Skin epidermis (tissue), 12 donors: ENCODE measurements around the gene FBXW11.

ENCODE experiments used
- H3K27ac ChIP-seq, 21 experiments: fragments of 200-600 bp; sonication (generic) in 11 of 21; one replicate each; pipeline ENCODE4 v1.5.0; 2020; ENCODE audit warnings: mild to moderate bottlenecking in 3 of 21, inconsistent platforms in 2 of 21, moderate library complexity in 2 of 21
- H3K4me3 ChIP-seq, 7 experiments: fragments of 200-600 bp; sonication (generic) in 2 of 7; one replicate each; pipeline ENCODE4 v1.5.0; 2020; ENCODE audit warnings: inconsistent platforms in 2 of 7, mild to moderate bottlenecking in 2 of 7, moderate library complexity in 1 of 7

The FBXW11 gene

GRCh38 chr5:172006321-172007174 is at the start of gene FBXW11:
Gene FBXW11, minus strand, starts transcription at chr5:172006638. Its CDS starts 136 bp downstream, at chr5:172006502.
- H3K4me3 ChIP-seq, result peak within 1 kb of the TSS; percentile 75 to 95 (median 87)
- peak within 1 kb of the TSS; percentile 92 to 100 (median 99) for H3K27ac ChIP-seq

- no peak overlapping the region for H3K4me3 ChIP-seq
Measured at GRCh38 chr5:172055996-172056395, 49.6 kb upstream of the FBXW11 start.

GRCh38 chr5:172055421-172055820 is 49.0 kb upstream of the FBXW11 start:
- no peak overlapping the region for H3K27ac ChIP-seq
- H3K4me3 ChIP-seq, result no peak overlapping the region

More at GRCh38 chr5:172055996-172056395, 49.6 kb upstream of the FBXW11 start:
- no peak overlapping the region for H3K27ac ChIP-seq

GRCh38 chr5:172054611-172055153 is 48.2 kb upstream of the FBXW11 start:
- Histone ChIP-seq H3K4me3 (no peak overlapping the region), H3K27ac (no peak overlapping the region)

- H3K4me3 ChIP-seq, result no peak overlapping the region
- peak overlapping the region in 4 of 21 experiments; percentile 5 to 47 (median 19) for H3K27ac ChIP-seq
Measured at GRCh38 chr5:172052450-172053236, 46.2 kb upstream of the FBXW11 start.

GRCh38 chr5:172051643-172052339 is 45.4 kb upstream of the FBXW11 start:
- Histone ChIP-seq H3K4me3 (no peak overlapping the region), H3K27ac (peak overlapping the region in 4 of 21 experiments; percentile 5 to 47 (median 19))

GRCh38 chr5:172050080-172050479 is 43.6 kb upstream of the FBXW11 start:
- no peak overlapping the region for H3K4me3 ChIP-seq
- no peak overlapping the region for H3K27ac ChIP-seq

GRCh38 chr5:172049226-172049796 is 42.9 kb upstream of the FBXW11 start:
- no peak overlapping the region for H3K4me3 ChIP-seq

GRCh38 chr5:172048539-172049101 is 42.2 kb upstream of the FBXW11 start:
- no peak overlapping the region for H3K27ac ChIP-seq

More at GRCh38 chr5:172049226-172049796, 42.9 kb upstream of the FBXW11 start:
- H3K27ac ChIP-seq, result no peak overlapping the region

GRCh38 chr5:172048170-172048422 is 41.7 kb upstream of the FBXW11 start:
- H3K27ac ChIP-seq, result no peak overlapping the region
- no peak overlapping the region for H3K4me3 ChIP-seq

More at GRCh38 chr5:172048539-172049101, 42.2 kb upstream of the FBXW11 start:
- H3K4me3 ChIP-seq, result no peak overlapping the region

- no peak overlapping the region for H3K27ac ChIP-seq
- H3K4me3 ChIP-seq, result no peak overlapping the region
Measured at GRCh38 chr5:172046593-172046992, 40.2 kb upstream of the FBXW11 start.

GRCh38 chr5:172045315-172045632 is 38.8 kb upstream of the FBXW11 start:
- no peak overlapping the region for H3K4me3 ChIP-seq
- H3K27ac ChIP-seq, result no peak overlapping the region

GRCh38 chr5:172044631-172045314 is 38.3 kb upstream of the FBXW11 start:
- Histone ChIP-seq H3K4me3 (no peak overlapping the region), H3K27ac (no peak overlapping the region)

GRCh38 chr5:172043865-172044264 is 37.4 kb upstream of the FBXW11 start:
- no peak overlapping the region for H3K27ac ChIP-seq
- H3K4me3 ChIP-seq, result no peak overlapping the region

- Histone ChIP-seq H3K27ac (no peak overlapping the region), H3K4me3 (no peak overlapping the region)
Measured at GRCh38 chr5:172042183-172042582, 35.7 kb upstream of the FBXW11 start.

GRCh38 chr5:172038167-172038566 is 31.7 kb upstream of the FBXW11 start:
- Histone ChIP-seq H3K27ac (no peak overlapping the region), H3K4me3 (no peak overlapping the region)

GRCh38 chr5:172035049-172035448 is 28.6 kb upstream of the FBXW11 start:
- Histone ChIP-seq H3K4me3 (no peak overlapping the region), H3K27ac (peak overlapping the region in 5 of 21 experiments; percentile 7 to 70 (median 61))

GRCh38 chr5:172031894-172032461 is 25.5 kb upstream of the FBXW11 start:
- H3K27ac ChIP-seq, result no peak overlapping the region
- H3K4me3 ChIP-seq, result no peak overlapping the region

- Histone ChIP-seq H3K27ac (no peak overlapping the region), H3K4me3 (no peak overlapping the region)
Measured at GRCh38 chr5:172029876-172030275, 23.4 kb upstream of the FBXW11 start.
